Inferior parietal cortex (tissue), 1 donor: ENCODE data around the gene AKR7A3.
"Not testable (repeated sequence)": the region's sequence is repeated elsewhere in the genome, so short reads cannot be mapped to it uniquely, and the experiment has no call there.

Source experiments
- DNase-seq: peaks from one replicate; pipeline ENCODE4 v3.0.0-alpha.2; 2016; ENCODE audit errors: extremely low spot score

The AKR7A3 gene

DNA sequence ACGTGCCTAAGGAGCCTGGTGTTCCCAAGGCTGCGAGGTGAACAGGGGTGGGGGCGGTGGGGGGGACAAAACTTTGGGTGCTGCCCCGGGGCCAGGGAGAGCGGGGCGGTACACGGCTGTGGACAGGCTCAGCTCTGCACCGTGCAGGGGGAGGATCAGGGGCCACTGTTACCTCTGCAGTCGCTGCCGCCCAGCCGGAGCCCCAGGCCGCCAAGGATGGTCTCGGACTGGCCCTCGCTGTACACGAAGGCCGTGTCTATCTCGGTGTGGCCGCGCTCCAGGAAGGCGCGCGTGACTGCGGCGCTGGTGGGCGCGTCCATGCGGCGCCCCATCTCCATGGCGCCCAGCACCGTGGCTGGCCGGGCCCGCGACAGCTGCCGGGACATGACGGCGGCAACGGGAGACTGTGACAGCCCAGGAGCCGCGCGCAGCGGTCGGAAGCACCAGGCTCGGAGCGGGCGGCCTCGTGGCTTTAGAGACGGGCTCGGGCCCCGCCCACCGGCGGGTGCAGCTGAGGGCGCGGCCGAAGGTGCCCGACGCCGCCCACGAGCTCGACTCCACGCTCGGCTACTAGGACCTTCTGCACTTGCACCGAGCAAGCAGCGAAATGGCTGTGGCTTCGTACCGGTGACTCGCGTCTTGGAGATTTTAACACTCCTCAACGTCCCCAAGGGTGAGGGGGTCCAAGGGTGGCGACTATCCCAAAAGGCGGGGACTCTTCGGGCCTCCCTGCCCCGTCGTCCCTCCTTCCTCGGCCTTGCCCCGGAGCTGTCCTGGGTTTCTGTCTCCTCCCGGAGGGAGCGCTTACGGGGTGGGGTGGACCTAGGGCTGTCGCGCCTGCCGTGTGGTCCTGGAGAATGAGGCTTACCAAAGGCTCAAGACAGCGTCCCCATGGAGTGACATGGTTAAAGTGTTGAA, at the start of gene AKR7A3:
TSS of gene AKR7A3 (minus strand) at position 447 of the 918 bp plus-strand sequence. CDS start at position 386, 61 bp downstream.
- not testable (repeated sequence) for DNase-seq

DNA sequence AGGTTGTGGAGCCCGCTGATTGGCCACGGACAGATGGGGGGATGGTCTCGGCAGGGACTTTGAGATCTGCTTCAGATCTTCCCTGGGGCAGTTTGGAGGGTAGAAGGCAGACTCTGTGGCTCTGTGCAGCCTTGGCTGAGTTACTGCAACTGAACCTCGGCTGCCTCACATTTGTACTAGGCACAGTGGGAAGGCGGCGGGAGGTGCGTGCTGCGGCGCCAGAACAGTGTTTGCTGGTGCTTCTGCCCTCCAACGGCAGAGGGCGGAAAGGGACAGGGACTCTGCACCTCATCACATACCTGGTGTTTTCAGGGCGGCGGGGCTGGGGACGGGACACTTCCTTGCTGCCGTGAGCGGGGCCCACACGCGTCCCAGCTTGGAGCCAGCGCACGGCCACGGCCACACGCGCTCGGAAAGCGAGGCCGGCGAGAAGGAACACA, 49.8 kb upstream of the AKR7A3 start:
- DNase-seq = no peak

DNA sequence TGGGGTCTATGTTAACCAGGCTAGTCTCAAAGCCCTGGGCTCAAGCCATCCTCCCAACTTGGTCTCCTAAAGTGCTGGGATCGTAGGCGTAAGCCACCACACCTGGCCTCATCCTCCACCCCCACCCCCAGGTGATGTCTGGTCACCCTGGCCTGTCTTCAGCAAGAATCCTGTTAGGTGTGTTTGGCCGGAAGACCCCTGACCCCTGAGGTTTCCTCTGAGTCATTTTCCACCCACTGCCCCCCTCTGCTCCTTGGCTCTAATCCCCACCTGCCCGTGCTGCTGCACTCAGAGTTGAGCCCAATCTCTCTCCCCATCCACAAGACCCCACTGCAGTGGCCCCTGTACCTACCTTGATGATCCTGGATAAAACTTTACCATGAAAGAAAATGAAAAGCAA, 48.7 kb upstream of the AKR7A3 start:
- no peak for DNase-seq

DNA sequence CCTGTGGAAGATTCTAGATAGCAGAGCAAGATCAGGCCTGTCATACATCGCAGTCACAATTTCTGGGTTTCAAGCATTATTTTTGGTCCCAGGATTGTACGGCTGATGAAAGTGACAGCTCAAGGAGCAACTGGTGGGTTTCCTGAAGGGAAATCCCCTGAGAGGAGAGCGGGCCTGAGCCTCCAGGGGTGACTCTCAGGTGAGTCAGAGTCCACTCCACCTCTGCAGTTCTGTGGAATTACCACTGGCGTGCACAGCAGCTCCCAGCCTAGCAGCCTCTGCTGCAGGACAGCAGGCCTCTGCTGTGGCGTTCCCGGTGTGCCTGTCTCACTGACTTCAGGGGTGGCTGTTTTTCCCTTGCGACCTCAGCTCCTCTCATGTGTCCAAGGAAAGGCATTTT, 48.0 kb upstream of the AKR7A3 start:
- DNase-seq = no peak

- no peak for DNase-seq
Observed at GRCh38 chr1:19333587-19334354, 45.2 kb upstream of the AKR7A3 start.

DNA sequence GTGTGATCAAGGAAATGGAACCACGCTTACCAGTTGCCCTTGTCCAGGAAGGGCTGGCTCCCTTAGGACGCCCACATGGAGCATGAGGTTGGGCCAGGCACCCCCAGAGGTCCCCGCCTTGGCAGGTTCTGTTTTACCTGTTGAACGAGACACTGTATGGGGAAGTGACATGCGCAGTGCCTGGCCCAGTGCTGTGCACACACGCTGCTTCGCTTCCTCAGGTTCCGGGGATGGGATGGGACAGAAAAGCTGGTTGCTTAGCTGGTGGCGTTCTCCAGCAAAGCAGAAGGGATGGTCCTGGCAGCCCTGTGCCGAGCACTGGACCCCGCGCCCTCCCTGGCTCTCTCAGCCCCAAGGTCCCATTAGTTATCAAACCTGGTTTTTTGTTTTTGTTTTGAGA, 44.3 kb upstream of the AKR7A3 start:
- no peak for DNase-seq

- no peak for DNase-seq
Observed at GRCh38 chr1:19331262-19331878, 42.8 kb upstream of the AKR7A3 start.

DNA sequence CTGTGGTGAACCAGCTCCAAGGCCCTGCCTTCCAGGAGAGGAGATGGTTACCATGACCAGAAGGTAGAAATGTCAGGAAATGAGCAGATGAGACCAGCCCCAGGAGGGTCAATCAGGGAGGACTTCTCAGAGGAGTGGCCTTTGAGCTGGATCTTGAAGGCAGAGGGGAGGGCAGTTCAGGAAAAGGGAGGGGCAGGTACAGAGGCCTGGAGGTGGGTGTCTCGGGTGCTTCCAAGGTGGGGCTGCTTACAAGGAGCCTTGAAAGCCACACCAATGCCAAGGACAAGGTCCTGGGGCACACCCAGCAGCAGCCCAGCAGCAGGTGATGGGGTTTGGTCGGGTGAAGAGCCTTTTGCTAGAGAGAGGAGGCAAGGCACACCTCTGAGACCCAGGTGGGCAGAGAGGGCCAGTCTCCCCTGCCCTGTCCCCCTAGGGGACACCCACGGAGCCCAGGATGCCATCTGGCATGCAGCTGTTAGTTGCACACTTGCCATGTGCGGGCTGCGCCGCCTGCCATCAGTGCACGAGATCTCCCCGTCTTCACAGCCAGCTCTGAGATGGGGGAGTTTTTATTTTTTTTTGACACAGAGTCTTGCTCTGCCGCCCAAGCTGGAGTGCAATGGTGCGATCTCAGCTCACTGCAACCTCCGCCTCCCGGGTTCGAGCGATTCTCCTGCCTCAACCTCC, 42.0 kb upstream of the AKR7A3 start:
- DNase-seq = no peak

GRCh38 chr1:19329611-19330010, 41.0 kb upstream of the AKR7A3 start:
- no peak for DNase-seq

DNA sequence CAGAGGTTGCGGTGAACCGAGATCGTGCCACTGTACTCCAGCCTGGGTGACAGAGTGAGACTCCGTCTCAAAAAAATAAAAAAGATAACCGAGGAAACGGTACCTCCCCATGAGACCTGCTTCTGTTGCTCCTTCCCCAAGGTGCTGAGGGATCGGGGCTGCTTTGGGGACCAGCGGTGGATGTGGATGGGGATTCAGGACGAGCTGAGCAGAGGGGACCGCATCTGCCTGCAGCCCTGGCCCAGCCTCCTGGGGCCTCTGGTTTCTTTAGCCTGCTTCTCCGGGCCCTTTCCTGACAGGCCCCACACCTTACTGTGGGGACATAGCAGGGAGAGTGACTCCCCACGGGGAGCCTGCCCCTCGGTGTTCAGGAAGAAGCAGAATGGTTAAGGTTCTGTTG, 40.6 kb upstream of the AKR7A3 start:
- DNase-seq = no peak

- no peak for DNase-seq
Observed at GRCh38 chr1:19328486-19328885, 39.9 kb upstream of the AKR7A3 start.

DNA sequence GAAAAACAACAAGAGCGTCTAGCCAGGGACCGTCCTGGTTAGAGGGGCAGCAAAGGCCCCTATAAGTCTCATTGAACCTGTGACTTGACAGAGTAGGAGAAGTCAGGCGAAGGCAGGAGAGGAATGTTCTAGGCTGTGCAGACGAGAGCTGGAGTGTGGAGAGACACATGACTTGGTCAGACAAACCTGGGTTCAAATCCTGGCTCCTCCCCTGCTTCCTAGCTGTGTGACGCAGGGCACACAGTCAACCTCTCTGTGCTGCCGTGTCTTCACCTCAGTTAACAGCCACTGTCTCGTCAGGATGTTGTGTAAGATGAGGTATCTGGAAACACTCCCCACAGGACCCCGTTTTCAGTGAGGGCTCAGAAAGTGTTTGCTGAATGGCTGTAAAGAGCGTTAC, 39.2 kb upstream of the AKR7A3 start:
- no peak for DNase-seq

- no peak for DNase-seq
Observed at GRCh38 chr1:19327301-19327700, 38.7 kb upstream of the AKR7A3 start.

DNA sequence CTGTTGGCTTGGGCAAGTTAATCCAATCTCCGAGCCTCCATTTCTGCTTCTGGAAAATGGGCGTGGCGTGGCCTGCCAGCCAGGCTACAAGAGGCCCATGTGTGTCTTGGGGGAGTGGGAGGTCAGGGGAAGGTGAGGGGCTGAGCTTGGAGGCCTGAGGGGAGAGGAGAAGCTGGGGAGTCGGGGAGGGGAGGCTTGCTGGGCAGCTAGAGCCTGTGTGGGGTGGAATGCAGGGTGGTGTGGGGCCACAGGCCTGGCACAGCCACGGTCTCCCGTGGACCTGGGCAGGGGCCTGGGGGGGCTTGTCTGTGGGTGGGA, 38.1 kb upstream of the AKR7A3 start:
- DNase-seq = no peak

- no peak for DNase-seq
Observed at GRCh38 chr1:19325958-19326747, 37.6 kb upstream of the AKR7A3 start.

- no peak for DNase-seq
Observed at GRCh38 chr1:19325368-19325957, 36.9 kb upstream of the AKR7A3 start.

GRCh38 chr1:19324665-19324990, 36.1 kb upstream of the AKR7A3 start:
- no peak for DNase-seq

GRCh38 chr1:19323987-19324664, 35.6 kb upstream of the AKR7A3 start:
- DNase-seq = no peak

DNA sequence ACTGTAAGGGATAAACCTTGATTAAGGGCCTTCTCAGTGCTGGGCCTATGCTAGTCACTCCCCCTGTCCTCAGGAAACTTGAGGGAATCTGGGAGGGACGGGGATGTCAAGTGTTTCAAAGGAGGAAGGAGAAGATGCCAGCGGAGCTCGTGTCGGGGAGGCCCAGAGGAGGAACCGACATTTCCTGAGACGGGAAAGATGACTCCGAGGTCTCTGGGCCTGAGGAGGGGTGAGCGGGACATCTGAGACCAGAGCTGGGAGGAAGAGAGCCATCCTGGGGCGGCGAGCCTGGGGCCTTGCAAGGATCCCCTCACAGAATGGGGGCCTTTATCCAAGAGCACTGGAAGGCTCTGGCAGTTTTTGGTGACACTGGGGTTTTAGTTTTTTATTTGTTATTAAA, 33.9 kb upstream of the AKR7A3 start:
- no peak for DNase-seq

DNA sequence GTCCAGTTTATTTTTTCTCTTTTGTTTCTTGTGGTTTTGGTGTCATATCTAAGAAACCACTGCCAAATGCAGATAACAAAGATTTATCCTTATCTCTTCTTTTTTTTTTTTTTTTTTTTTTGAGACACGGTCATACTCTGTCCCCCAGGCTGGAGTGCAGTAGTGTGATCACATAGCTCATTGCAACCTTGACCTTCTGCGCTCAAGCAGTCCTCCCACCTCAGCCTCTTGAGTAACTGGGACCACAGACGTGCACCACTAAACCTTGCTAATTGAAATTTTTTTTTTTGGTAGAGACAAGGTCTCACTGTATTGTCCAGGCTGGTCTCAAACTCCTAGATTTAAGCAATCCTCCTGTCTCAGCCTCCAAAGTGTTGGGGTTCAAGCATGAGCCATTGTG, 32.5 kb upstream of the AKR7A3 start:
- DNase-seq = no peak
